Panc1 (cell line): Measurements from ENCODE around the gene TIAL1. TPM values are rescaled to one million over a fixed set of nuclear protein-coding genes. Genes with fewer than 3 reads are reported as not detected.
A peak's percentile ranks its signal among the peaks of the same experiment; 100 is the strongest.

Source experiments
- ATAC-seq: fragments of 200-7000 bp; cut with Tn5 transposase; 2 replicates; pipeline ENCODE4 v1.9.1; 2020; ENCODE audit warnings: mild to moderate bottlenecking, moderate library complexity
- BruUV-seq: library from RNA; stranded (reverse); fragments of 400-500 nt; replicated peaks from 2 replicates; lab custom pipeline; 2021; lab: Mats Ljungman, UMichigan
- CTCF ChIA-PET: fragments of 300-600 bp; sonication (Branson Sonifier 250); formaldehyde crosslinking; loops from one replicate; lab custom pipeline; 2022; ENCODE audit warnings: antibody characterized with exemption; lab: Charles Lee
- POLR2A ChIA-PET: fragments of 300-600 bp; sonication (Branson Sonifier 250); formaldehyde crosslinking; loops from one replicate; lab custom pipeline; 2022; ENCODE audit warnings: antibody characterized with exemption; lab: Charles Lee
- DNase-seq: peaks from one replicate; pipeline ENCODE4 v3.0.0-alpha.2; 2010; ENCODE audit warnings: low read depth, low spot score
- H3K27ac ChIP-seq: 2 replicates; pipeline ENCODE4 v1.5.1; 2011; ENCODE audit warnings: mild to moderate bottlenecking, low read length, inconsistent platforms
- H3K27me3 ChIP-seq: fragments of 200-500 bp; sonication (Bioruptor generic); 2 replicates; pipeline ENCODE4 v1.6.0; 2014; ENCODE audit warnings: low read length, inconsistent platforms; ENCODE audit not compliant: control insufficient read depth, insufficient read depth
- H3K36me3 ChIP-seq: fragments of 200-500 bp; sonication (Bioruptor generic); 2 replicates; pipeline ENCODE4 v1.5.1; 2014; ENCODE audit warnings: inconsistent platforms, mild to moderate bottlenecking, low read length, moderate library complexity; ENCODE audit not compliant: control insufficient read depth, insufficient read depth
- H3K4me1 ChIP-seq: 2 replicates; pipeline ENCODE4 v1.5.1; 2011; ENCODE audit warnings: inconsistent platforms, mild to moderate bottlenecking, low read length, moderate library complexity; ENCODE audit not compliant: control insufficient read depth, insufficient read depth
- H3K4me3 ChIP-seq, 2 experiments: 2 replicates each; pipeline ENCODE4 v1.5.1; 2011 to 2012; ENCODE audit warnings: low read depth in 2 of 2, low read length in 2 of 2, mild to moderate bottlenecking in 2 of 2, inconsistent platforms in 1 of 2, moderate library complexity in 1 of 2
- H3K9me3 ChIP-seq: fragments of 200-500 bp; sonication (Bioruptor generic); 2 replicates; pipeline ENCODE4 v1.5.1; 2014; ENCODE audit warnings: low read depth, mild to moderate bottlenecking, inconsistent platforms, low read length, moderate library complexity; ENCODE audit not compliant: control insufficient read depth, insufficient read depth
- POLR2AphosphoS5 ChIP-seq: IDR thresholded peaks from 2 replicates; pipeline ENCODE4 v1.6.1; 2012; ENCODE audit warnings: mild to moderate bottlenecking, low read depth, low read length, moderate library complexity
- SIN3A ChIP-seq: IDR thresholded peaks from 2 replicates; pipeline ENCODE4 v1.6.1; 2012; ENCODE audit warnings: low read depth, mild to moderate bottlenecking, low read length, moderate library complexity, borderline replicate concordance; ENCODE audit not compliant: insufficient read depth
- TCF7L2 ChIP-seq: IDR thresholded peaks from 2 replicates; pipeline ENCODE4 v1.6.1; 2011; ENCODE audit warnings: mild to moderate bottlenecking, low read depth, low read length, inconsistent platforms
- in situ Hi-C: cut with HindIII; loops from 2 replicates; pipeline ENCODE4 v1.10.0; 2016; ENCODE audit warnings: low sequenced_read_pairs, low pct_unique_long_range_greater_than_20kb
- intact Hi-C: fragments of 100-400 bp; cut with micrococcal nuclease; formaldehyde crosslinking; loops from one replicate; pipeline ENCODE4 v1.10.0; 2022; ENCODE audit not compliant: unreplicated experiment
- total RNA-seq: library from RNA; stranded (reverse); gene quantifications from one replicate; pipeline ENCODE4 v1.2.1, GENCODE V29; 2021; ENCODE audit not compliant: unreplicated experiment
- TF ChIP-seq, protein P1 (sequence below), 2 experiments: IDR thresholded peaks; 2 replicates each; pipeline ENCODE4 v1.6.1; 2011 to 2012; ENCODE audit warnings: low read depth in 2 of 2, control low read depth in 1 of 2, low read length in 1 of 2, mild to moderate bottlenecking in 1 of 2, moderate library complexity in 1 of 2; ENCODE audit not compliant: insufficient read depth in 1 of 2
- TF ChIP-seq, protein P2 (sequence below): fragments of 450-650 bp; IDR thresholded peaks from 2 replicates; pipeline ENCODE4 v1.5.1; 2017; ENCODE audit warnings: mild to moderate bottlenecking

The TIAL1 gene
- total RNA-seq, 1 experiment from 2014 or later: 236 TPM

DNA sequence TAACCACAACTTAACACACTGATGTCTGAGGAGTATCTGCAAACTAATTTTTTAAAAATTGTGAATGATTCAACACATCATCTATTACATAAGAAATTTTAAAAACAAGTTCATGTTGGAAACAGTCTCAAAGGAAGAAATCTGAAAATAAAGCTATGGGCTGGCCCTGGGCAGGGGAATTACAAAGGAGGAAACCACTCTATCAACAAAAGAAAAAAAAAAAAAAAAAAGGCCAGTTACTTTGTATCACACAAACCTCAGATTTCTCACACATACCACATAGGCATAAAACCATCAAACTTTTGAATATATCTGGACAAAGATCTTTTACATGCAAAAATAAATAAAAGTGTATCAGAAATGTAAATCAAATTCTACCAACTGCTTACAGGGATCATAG, 20.8 kb downstream of the TIAL1 start:
- POLR2A ChIA-PET: no interaction called here
- BruUV-seq: no TSS peak
- DNase-seq (no peak), ATAC-seq (no peak)
- no peak overlapping the region for H3K4me3 ChIP-seq
- TF ChIP-seq SIN3A (no peak), TCF7L2 (no peak), POLR2AphosphoS5 (no peak)
- TF ChIP-seq, protein P1, sequence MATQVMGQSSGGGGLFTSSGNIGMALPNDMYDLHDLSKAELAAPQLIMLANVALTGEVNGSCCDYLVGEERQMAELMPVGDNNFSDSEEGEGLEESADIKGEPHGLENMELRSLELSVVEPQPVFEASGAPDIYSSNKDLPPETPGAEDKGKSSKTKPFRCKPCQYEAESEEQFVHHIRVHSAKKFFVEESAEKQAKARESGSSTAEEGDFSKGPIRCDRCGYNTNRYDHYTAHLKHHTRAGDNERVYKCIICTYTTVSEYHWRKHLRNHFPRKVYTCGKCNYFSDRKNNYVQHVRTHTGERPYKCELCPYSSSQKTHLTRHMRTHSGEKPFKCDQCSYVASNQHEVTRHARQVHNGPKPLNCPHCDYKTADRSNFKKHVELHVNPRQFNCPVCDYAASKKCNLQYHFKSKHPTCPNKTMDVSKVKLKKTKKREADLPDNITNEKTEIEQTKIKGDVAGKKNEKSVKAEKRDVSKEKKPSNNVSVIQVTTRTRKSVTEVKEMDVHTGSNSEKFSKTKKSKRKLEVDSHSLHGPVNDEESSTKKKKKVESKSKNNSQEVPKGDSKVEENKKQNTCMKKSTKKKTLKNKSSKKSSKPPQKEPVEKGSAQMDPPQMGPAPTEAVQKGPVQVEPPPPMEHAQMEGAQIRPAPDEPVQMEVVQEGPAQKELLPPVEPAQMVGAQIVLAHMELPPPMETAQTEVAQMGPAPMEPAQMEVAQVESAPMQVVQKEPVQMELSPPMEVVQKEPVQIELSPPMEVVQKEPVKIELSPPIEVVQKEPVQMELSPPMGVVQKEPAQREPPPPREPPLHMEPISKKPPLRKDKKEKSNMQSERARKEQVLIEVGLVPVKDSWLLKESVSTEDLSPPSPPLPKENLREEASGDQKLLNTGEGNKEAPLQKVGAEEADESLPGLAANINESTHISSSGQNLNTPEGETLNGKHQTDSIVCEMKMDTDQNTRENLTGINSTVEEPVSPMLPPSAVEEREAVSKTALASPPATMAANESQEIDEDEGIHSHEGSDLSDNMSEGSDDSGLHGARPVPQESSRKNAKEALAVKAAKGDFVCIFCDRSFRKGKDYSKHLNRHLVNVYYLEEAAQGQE (IDR thresholded peaks at IDR 0.05; ENCODE audit: insufficient read depth in 1 of 2, low read depth in 2 of 2, low read length in 1 of 2): no peak
- TF ChIP-seq, protein P2, sequence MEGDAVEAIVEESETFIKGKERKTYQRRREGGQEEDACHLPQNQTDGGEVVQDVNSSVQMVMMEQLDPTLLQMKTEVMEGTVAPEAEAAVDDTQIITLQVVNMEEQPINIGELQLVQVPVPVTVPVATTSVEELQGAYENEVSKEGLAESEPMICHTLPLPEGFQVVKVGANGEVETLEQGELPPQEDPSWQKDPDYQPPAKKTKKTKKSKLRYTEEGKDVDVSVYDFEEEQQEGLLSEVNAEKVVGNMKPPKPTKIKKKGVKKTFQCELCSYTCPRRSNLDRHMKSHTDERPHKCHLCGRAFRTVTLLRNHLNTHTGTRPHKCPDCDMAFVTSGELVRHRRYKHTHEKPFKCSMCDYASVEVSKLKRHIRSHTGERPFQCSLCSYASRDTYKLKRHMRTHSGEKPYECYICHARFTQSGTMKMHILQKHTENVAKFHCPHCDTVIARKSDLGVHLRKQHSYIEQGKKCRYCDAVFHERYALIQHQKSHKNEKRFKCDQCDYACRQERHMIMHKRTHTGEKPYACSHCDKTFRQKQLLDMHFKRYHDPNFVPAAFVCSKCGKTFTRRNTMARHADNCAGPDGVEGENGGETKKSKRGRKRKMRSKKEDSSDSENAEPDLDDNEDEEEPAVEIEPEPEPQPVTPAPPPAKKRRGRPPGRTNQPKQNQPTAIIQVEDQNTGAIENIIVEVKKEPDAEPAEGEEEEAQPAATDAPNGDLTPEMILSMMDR: no peak
- in situ Hi-C loops (no loop called here), intact Hi-C loops (no loop called here)
- no peaks in the 10 kb centered on the region for H3K4me1 ChIP-seq
- CTCF ChIA-PET: no interaction called here
- H3K9me3 ChIP-seq: no peaks in the 10 kb centered on the region
- no peaks in the 10 kb centered on the region for H3K27me3 ChIP-seq
- H3K36me3 ChIP-seq: peaks cover 71% of the 10 kb centered on the region
- H3K27ac ChIP-seq: no peak overlapping the region

DNA sequence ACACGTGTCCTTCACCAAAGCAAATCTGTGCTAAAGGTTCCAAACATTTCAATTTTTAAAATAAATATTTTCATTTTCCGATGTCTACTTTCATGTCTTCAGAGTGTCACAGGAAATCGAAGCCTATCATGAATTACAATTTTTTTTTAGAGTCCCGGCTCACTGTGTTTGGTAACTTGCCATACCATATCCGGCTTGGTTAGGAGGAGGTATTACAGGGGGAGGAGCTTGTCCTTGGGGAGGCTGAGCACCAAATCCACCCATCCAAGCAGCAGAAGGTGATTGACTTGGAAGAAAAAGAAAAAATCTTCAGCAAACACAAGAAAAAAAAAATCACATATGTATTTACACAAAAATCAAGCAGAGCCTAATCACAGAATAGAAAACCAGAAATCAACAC, 21.3 kb downstream of the TIAL1 start:
- Histone ChIP-seq H3K4me1 (no peaks in the 10 kb centered on the region), H3K4me3 (no peak overlapping the region), H3K27me3 (no peaks in the 10 kb centered on the region), H3K9me3 (no peaks in the 10 kb centered on the region), H3K27ac (no peak overlapping the region), H3K36me3 (peaks cover 66% of the 10 kb centered on the region)
- no peak for DNase-seq
- CTCF ChIA-PET: no interaction called here
- intact Hi-C loops (no loop called here), in situ Hi-C loops (no loop called here)
- peak; percentile 67; the same call in 1 of the 2 replicates for ATAC-seq
- TF ChIP-seq, protein P2: no peak
- no peak for TF ChIP-seq SIN3A
- TF ChIP-seq, protein P1 (IDR thresholded peaks at IDR 0.05; ENCODE audit: insufficient read depth in 1 of 2, low read depth in 2 of 2, low read length in 1 of 2): no peak
- no peak for TF ChIP-seq POLR2AphosphoS5
- no peak for TF ChIP-seq TCF7L2
- no TSS peak for BruUV-seq
- POLR2A ChIA-PET: interaction anchor here (0.7 kb wide), 1 partner anchor 161 kb away, joined by 3 read pairs; no protein-coding TSS in a partner anchor
